AG09319 (cell line): ENCODE results near the gene THUMPD1.

Source experiments
- DNase-seq: peaks from one replicate; pipeline ENCODE4 v3.0.0-alpha.2; 2010; ENCODE audit warnings: low read depth; ENCODE audit errors: extremely low read depth
- CTCF ChIP-seq: IDR thresholded peaks from 2 replicates; pipeline ENCODE4 v1.5.1; 2011; ENCODE audit warnings: low read depth, mild to moderate bottlenecking, inconsistent platforms, low read length, moderate library complexity

THUMPD1 gene

GRCh38 chr16:20741554-20742285, at the start of gene THUMPD1:
THUMPD1 (minus strand) TSS chr16:20741818; CDS start chr16:20741739, 79 bp downstream.
- DNase-seq: peak; percentile 84
- TF ChIP-seq CTCF: no peak; the same call in 1 of the 2 replicates

- no peak for DNase-seq
- no peak for TF ChIP-seq CTCF
These were observed 47.5 kb upstream of the THUMPD1 start for GRCh38 chr16:20789130-20789529.

- no peak for DNase-seq
- no peak for TF ChIP-seq CTCF
These were observed 42.6 kb upstream of the THUMPD1 start for GRCh38 chr16:20784204-20784603.

GRCh38 chr16:20782470-20782869, 40.9 kb upstream of the THUMPD1 start:
- TF ChIP-seq CTCF: no peak
- DNase-seq: no peak

GRCh38 chr16:20781697-20782096, 40.1 kb upstream of the THUMPD1 start:
- DNase-seq: no peak
- no peak for TF ChIP-seq CTCF

GRCh38 chr16:20774703-20775362, 33.2 kb upstream of the THUMPD1 start:
- DNase-seq: peak; percentile 19
- TF ChIP-seq CTCF: peak; percentile 72

- no peak for DNase-seq
These were observed 32.1 kb upstream of the THUMPD1 start for GRCh38 chr16:20773679-20774078.

More at GRCh38 chr16:20773679-20774078, 32.1 kb upstream of the THUMPD1 start:
- TF ChIP-seq CTCF: no peak
